K562 (cell line): ENCODE measurements around the gene SLC28A1. TPM values are rescaled to one million over a fixed set of nuclear protein-coding genes. Genes with fewer than 3 reads are reported as not detected.

Experiments
- BRCA1 ChIP-seq, 2 experiments: fragments of 450-650 bp in 1 of 2; sonication (generic) in 1 of 2; formaldehyde crosslinking in 1 of 2; IDR thresholded peaks; 2 replicates each; pipeline versions ENCODE4 v1.5.0 to v1.6.1; 2017 to 2020; ENCODE audit warnings: mild to moderate bottlenecking in 1 of 2, missing genetic modification reagents in 1 of 2
- CREB3 ChIP-seq: fragments of 450-650 bp; conservative IDR thresholded peaks from 2 replicates; pipeline ENCODE4 v1.6.1; 2016; ENCODE audit warnings: missing genetic modification characterization, low read depth, mild to moderate bottlenecking, missing compliant biosample characterization, moderate library complexity
- CREB3L1 ChIP-seq: fragments of 450-650 bp; IDR thresholded peaks from 2 replicates; pipeline ENCODE4 v1.6.1; 2014; ENCODE audit warnings: low read depth, mild to moderate bottlenecking, moderate library complexity, borderline replicate concordance
- CREB5 ChIP-seq: fragments of 250-450 bp; sonication (Bioruptor Pico); IDR thresholded peaks from 2 replicates; pipeline ENCODE4 v1.5.0; 2020; ENCODE audit warnings: mild to moderate bottlenecking
- E2F3 ChIP-seq: fragments of 250-450 bp; sonication (Bioruptor Pico); IDR thresholded peaks from 2 replicates; pipeline ENCODE4 v1.4.0; 2020; ENCODE audit warnings: mild to moderate bottlenecking
- E2F6 ChIP-seq, 2 experiments: IDR thresholded peaks; 2 replicates each; pipeline ENCODE4 v1.6.1; 2011; ENCODE audit warnings: borderline replicate concordance in 1 of 2, control low read depth in 1 of 2, low read depth in 1 of 2, low read length in 1 of 2, mild to moderate bottlenecking in 1 of 2, mixed read lengths in 1 of 2, moderate library complexity in 1 of 2; ENCODE audit not compliant: insufficient read depth in 1 of 2, insufficient read length in 1 of 2, poor library complexity in 1 of 2, severe bottlenecking in 1 of 2; ENCODE audit errors: extremely low read depth in 1 of 2
- ETV1 ChIP-seq: fragments of 450-650 bp; conservative IDR thresholded peaks from 2 replicates; pipeline ENCODE4 v1.6.1; 2016; ENCODE audit warnings: missing genetic modification characterization, control low read depth, low read depth, missing compliant biosample characterization
- FOXK1 ChIP-seq: sonication (generic); formaldehyde crosslinking; IDR thresholded peaks from 2 replicates; pipeline ENCODE4 v1.8.0; 2022; ENCODE audit warnings: missing genetic modification reagents, mild to moderate bottlenecking, borderline replicate concordance
- GATAD2B ChIP-seq: fragments of 450-650 bp; IDR thresholded peaks from 2 replicates; pipeline ENCODE4 v1.6.1; 2017; ENCODE audit warnings: mild to moderate bottlenecking, borderline replicate concordance
- GTF2F1 ChIP-seq: IDR thresholded peaks from 2 replicates; pipeline ENCODE4 v1.6.1; 2011; ENCODE audit warnings: low read depth, low read length, improper control_type of control experiment
- HCFC1 ChIP-seq: IDR thresholded peaks from 2 replicates; pipeline ENCODE4 v1.6.1; 2012; ENCODE audit warnings: low read depth, low read length, improper control_type of control experiment
- HMGXB4 ChIP-seq: sonication (generic); formaldehyde crosslinking; IDR thresholded peaks from 2 replicates; pipeline ENCODE4 v1.8.1; 2023; ENCODE audit warnings: mild to moderate bottlenecking, missing genetic modification reagents
- HNRNPL ChIP-seq: fragments of 200-400 bp; formaldehyde crosslinking; IDR thresholded peaks from 2 replicates; pipeline ENCODE4 v1.6.1; 2017; ENCODE audit warnings: low read depth, mild to moderate bottlenecking, low read length
- IFI16 ChIP-seq: fragments of 250-450 bp; sonication (Bioruptor Pico); IDR thresholded peaks from 2 replicates; pipeline ENCODE4 v2.1.2; 2022; ENCODE audit warnings: mild to moderate bottlenecking, inconsistent platforms
- NR2C2 ChIP-seq, 2 experiments: fragments of 200-800 bp in 1 of 2; sonication (Bioruptor generic) in 1 of 2; sonication (generic) in 1 of 2; formaldehyde crosslinking in 1 of 2; IDR thresholded peaks; 2 replicates each; pipeline versions ENCODE4 v1.6.1 to v1.8.0; 2016 to 2022; ENCODE audit warnings: mild to moderate bottlenecking in 1 of 2, missing compliant biosample characterization in 1 of 2, missing genetic modification characterization in 1 of 2, missing genetic modification reagents in 1 of 2
- NR2F6 ChIP-seq: fragments of 450-650 bp; formaldehyde crosslinking; IDR thresholded peaks from 2 replicates; pipeline ENCODE4 v1.4.0; 2020; ENCODE audit warnings: mild to moderate bottlenecking
- RBM34 ChIP-seq: fragments of 200-400 bp; formaldehyde crosslinking; IDR thresholded peaks from 2 replicates; pipeline ENCODE4 v1.6.1; 2018; ENCODE audit warnings: low read length, borderline replicate concordance; ENCODE audit not compliant: insufficient read depth
- ZBTB8A ChIP-seq: fragments of 450-650 bp; IDR thresholded peaks from 2 replicates; pipeline ENCODE4 v1.6.1; 2018; ENCODE audit warnings: mild to moderate bottlenecking, moderate library complexity; ENCODE audit not compliant: partially characterized antibody
- ZNF41 ChIP-seq: fragments of 250-450 bp; sonication (Bioruptor Pico); conservative IDR thresholded peaks from 2 replicates; pipeline ENCODE4 v1.4.0; 2020; ENCODE audit warnings: mild to moderate bottlenecking
- polyA plus RNA-seq, 8 experiments: library from polyadenylated mRNA; depleted of rRNA in 4 of 8; stranded (reverse) in 5 of 8; unstranded in 3 of 8; fragments of >200 nt; fragmentation: Nextera tagmentation in 2 of 8; fragmentation: Illumina TruSeq in 1 of 8; extraction: Ambion mirVana in 2 of 8; extraction: Trizol in 1 of 8; gene quantifications; 2 replicates each; pipeline versions ENCODE4 v1.2.1 to v1.2.3, GENCODE V29; 2011 to 2014; ENCODE audit warnings: inconsistent platforms in 1 of 8, missing spikeins in 1 of 8
- total RNA-seq, 7 experiments: library from RNA; depleted of rRNA in 6 of 7; stranded (reverse); fragments of >200 nt in 6 of 7; fragmentation: Illumina TruSeq in 2 of 7; extraction: Trizol in 2 of 7; gene quantifications; 2 replicates each; pipeline versions ENCODE4 v1.2.1 to v1.2.3, GENCODE V29; 2011 to 2021; ENCODE audit warnings: low replicate concordance in 1 of 7

SLC28A1 gene
- total and polyA plus RNA-seq, 9 of the 15 experiments (the other 6 are each of a cell fraction or from before 2014, with no cell fraction given), result 0.04 TPM; not detected in 8

GRCh38 chr15:84981054-84981710 lies 96.7 kb downstream of the SLC28A1 start (continued):
- TF ChIP-seq CREB5 (CRISPR knock-in tag), result no peak
- TF ChIP-seq BRCA1 (IDR thresholded peaks at IDR 0.05), result no peak
- TF ChIP-seq BRCA1 (CRISPR knock-in tag; IDR thresholded peaks at IDR 0.05), result no peak
- TF ChIP-seq ZNF41 (CRISPR knock-in tag), result no peak
- 0 out of 2 replicates have a peak, but pooled peaks have one; percentile 60 for TF ChIP-seq NR2F6 (CRISPR knock-in tag)
- TF ChIP-seq GATAD2B, result peak; percentile 60
- peak; percentile 97 for TF ChIP-seq NR2C2 (CRISPR knock-in tag; IDR thresholded peaks at IDR 0.05)
- TF ChIP-seq NR2C2 (tag; IDR thresholded peaks at IDR 0.05), result peak; percentile 97
- TF ChIP-seq FOXK1 (CRISPR knock-in tag), result peak; percentile 85; the same call in 1 of the 2 replicates
- peak; percentile 68 for TF ChIP-seq HCFC1
- TF ChIP-seq E2F3 (CRISPR knock-in tag), result 0 out of 2 replicates have a peak, but pooled peaks have one; percentile 31
- 0 out of 2 replicates have a peak, but pooled peaks have one; percentile 24 for TF ChIP-seq RBM34
- TF ChIP-seq GTF2F1, result 0 out of 2 replicates have a peak, but pooled peaks have one; percentile 38
- TF ChIP-seq HMGXB4 (CRISPR knock-in tag), result peak; percentile 77
- TF ChIP-seq ETV1 (tag), result peak; percentile 37; the same call in 1 of the 2 replicates
- TF ChIP-seq ZBTB8A, result no peak
- TF ChIP-seq HNRNPL, result peak; percentile 40; the same call in 1 of the 2 replicates
- TF ChIP-seq CREB3L1, result peak; percentile 32; the same call in 1 of the 2 replicates
- TF ChIP-seq IFI16 (CRISPR knock-in tag), result no peak
- TF ChIP-seq E2F6 (IDR thresholded peaks at IDR 0.05; ENCODE audit: borderline replicate concordance in 1 of 2, extremely low read depth in 1 of 2, insufficient read depth in 1 of 2, insufficient read length in 1 of 2, low read depth in 1 of 2, low read length in 1 of 2, poor library complexity in 1 of 2, severe bottlenecking in 1 of 2), result peak; percentile 26 to 78
- no peak for TF ChIP-seq CREB3
